Ovary (tissue), 10 donors: ENCODE data around the gene ZNF100. TPM values are rescaled to one million over a fixed set of nuclear protein-coding genes. Genes with fewer than 3 reads are reported as not detected.
"Not testable (repeated sequence)": the region's sequence is repeated elsewhere in the genome, so short reads cannot be mapped to it uniquely, and the experiment has no call there.

Source experiments
- DNase-seq, 5 donors: peaks; one replicate each; pipeline ENCODE4 v3.0.0-alpha.2; 2019 to 2020
- H3K27ac ChIP-seq, 2 donors: fragments of 200-600 bp; one replicate each; pipeline versions ENCODE4 v1.5.1 to v1.8.0; 2019 to 2022
- H3K27me3 ChIP-seq: fragments of 200-600 bp; one replicate; pipeline ENCODE4 v1.8.0; 2022
- H3K36me3 ChIP-seq: fragments of 200-600 bp; sonication (generic); one replicate; pipeline ENCODE4 v1.5.1; 2019
- H3K4me1 ChIP-seq: one replicate; pipeline ENCODE4 v1.8.1; 2013; ENCODE audit warnings: mild to moderate bottlenecking, moderate library complexity; ENCODE audit not compliant: insufficient read depth
- H3K4me3 ChIP-seq: fragments of 200-600 bp; sonication (generic); one replicate; pipeline ENCODE4 v1.5.1; 2017
- H3K9me3 ChIP-seq, 2 donors: fragments of 200-600 bp in 1 of 2; sonication (generic) in 1 of 2; one replicate each; pipeline versions ENCODE4 v1.5.1 to v1.8.1; 2013 to 2019; ENCODE audit warnings: mild to moderate bottlenecking in 1 of 2, moderate library complexity in 1 of 2
- EP300 ChIP-seq: sonication (generic); formaldehyde crosslinking; IDR thresholded peaks from one replicate; pipeline ENCODE4 v1.6.1; 2017; ENCODE audit warnings: antibody characterized with exemption
- POLR2A ChIP-seq: fragments of 450-650 bp; IDR thresholded peaks from one replicate; pipeline ENCODE4 v1.6.1; 2017; ENCODE audit warnings: antibody characterized with exemption, mild to moderate bottlenecking, moderate library complexity
- WGBS, 3 donors: extraction: QIAGEN DNeasy Blood & Tissue Kit in 1 of 3; methylation state at CpG; one replicate each; pipeline versions ENCODE4 v1.1.5 to v1.1.7; 2013 to 2017; 5-methylcytosine and 5-hydroxymethylcytosine counted together
- intact Hi-C, 4 donors: fragments of 100-400 bp; cut with DNase I; formaldehyde crosslinking; loops; one replicate each; pipeline versions ENCODE4 v1.11.0 to v1.15.1; 2022 to 2023
- long read RNA-seq, 3 donors: library from polyadenylated mRNA in 2 of 3; unstranded in 2 of 3; transcript quantifications; one replicate each; pipeline ENCODE4 v2.0.0 and lab custom pipeline, GENCODE V29; 2021 to 2026
- polyA plus RNA-seq, 2 donors: library from polyadenylated mRNA; stranded (reverse); fragments of 200-250 nt in 1 of 2; fragments of 350-450 nt in 1 of 2; fragmentation: Illumina TruSeq in 1 of 2; extraction: RNeasy Lipid Tissue Mini Kit (QIAGEN cat#74804) in 1 of 2; gene quantifications; one replicate each; pipeline ENCODE4 v1.2.3, GENCODE V29; 2013 to 2014
- total RNA-seq, 7 donors: library from RNA; depleted of rRNA in 2 of 7; stranded (reverse); fragments of >200 nt in 2 of 7; fragmentation: NEBNext Ultra II Directional in 3 of 7; extraction: Animal tissue kit (Norgen Biotek cat#: 25700) in 3 of 7; gene quantifications; one replicate each; pipeline versions ENCODE4 v1.1.0 to v1.2.4, GENCODE V29; 2016 to 2023
- TF ChIP-seq, protein P1 (sequence below), 3 donors: fragments of 450-650 bp in 2 of 3; fragments of 200-600 bp in 1 of 3; IDR thresholded peaks; one replicate each; pipeline versions ENCODE4 v1.5.1 to v1.8.0; 2016 to 2022; ENCODE audit warnings: antibody characterized with exemption in 3 of 3, mild to moderate bottlenecking in 1 of 3
- donor health status: DM: no; HTN: no; CAD: no; lungs with moderate emphysema.
- donor health status: DM: no; HTN: no; CAD: no.
- donor health status: Bipolar disorder and iron deficiency.
- donor health status: DM: yes; HTN: yes; CAD: no.
- donor health status: DM: no; HTN: no; CAD: no.
- donor health status: DM: yes; HTN: yes; CAD: no.

Gene ZNF100
- total RNA-seq: 10 to 100 TPM in 5 of 7 donors, 1 to 10 TPM in 2; 4.3 to 23.6 (median 17.5) TPM
- 1 to 10 TPM; 2.8 to 6.4 TPM for polyA plus RNA-seq
- long read RNA-seq, donor 1, full-length matches to known transcripts: 3 of 10 reads
- long read RNA-seq, donor 1, partial matches to known transcripts: 0 of 10 reads
- long read RNA-seq, donor 1, other reads (novel, unspliced or antisense): 7 of 10 reads
- long read RNA-seq, donor 2, full-length matches to known transcripts: 2 of 2 reads
- long read RNA-seq, donor 2, partial matches to known transcripts: 0 of 2 reads
- long read RNA-seq, donor 2, other reads (novel, unspliced or antisense): 0 of 2 reads
- long read RNA-seq, donor 3, full-length matches to known transcripts: 9 of 19 reads
- long read RNA-seq, donor 3, partial matches to known transcripts: 0 of 19 reads
- long read RNA-seq, donor 3, other reads (novel, unspliced or antisense): 10 of 19 reads

DNA sequence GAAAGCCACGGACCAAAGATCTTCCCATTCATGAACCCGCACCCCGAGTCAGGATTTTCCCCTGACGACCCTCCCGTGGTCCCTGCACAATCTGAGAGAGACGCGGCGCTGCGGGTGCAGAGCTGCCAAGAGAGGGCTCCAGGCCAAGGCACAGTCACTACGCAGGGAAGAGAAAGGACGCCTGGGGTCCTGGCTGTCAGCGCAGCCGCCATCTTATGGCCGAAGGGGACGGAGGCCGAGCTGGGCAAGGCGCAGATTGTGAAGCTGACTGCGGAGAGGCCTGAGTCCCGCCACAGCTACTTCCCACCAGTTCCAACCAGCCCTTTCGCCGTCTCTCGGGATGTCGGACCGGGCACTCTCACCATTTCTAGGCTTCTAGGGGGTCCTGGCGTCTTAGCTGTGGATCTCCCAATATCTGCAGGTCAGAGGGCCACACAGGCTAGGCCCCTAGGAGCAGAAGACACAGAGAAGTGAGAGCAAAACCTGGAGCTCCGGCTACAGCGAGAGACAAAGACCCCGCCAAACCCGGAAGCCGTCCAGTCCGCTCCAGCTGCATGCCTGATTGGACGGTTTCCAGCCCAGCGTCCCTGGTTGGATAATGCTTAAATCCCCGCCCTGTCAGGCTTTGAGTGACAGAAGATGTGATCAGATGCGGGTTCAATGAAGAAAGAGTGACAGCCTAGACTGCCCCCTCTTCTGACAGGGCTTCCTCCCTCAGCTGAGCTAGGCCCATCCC is at the start of gene ZNF100:
Gene ZNF100 (minus strand): TSS at position 515 of the 736 bp plus-strand sequence. CDS start 150 bp downstream, at position 365.
- intact Hi-C loops: no loop called here

DNA sequence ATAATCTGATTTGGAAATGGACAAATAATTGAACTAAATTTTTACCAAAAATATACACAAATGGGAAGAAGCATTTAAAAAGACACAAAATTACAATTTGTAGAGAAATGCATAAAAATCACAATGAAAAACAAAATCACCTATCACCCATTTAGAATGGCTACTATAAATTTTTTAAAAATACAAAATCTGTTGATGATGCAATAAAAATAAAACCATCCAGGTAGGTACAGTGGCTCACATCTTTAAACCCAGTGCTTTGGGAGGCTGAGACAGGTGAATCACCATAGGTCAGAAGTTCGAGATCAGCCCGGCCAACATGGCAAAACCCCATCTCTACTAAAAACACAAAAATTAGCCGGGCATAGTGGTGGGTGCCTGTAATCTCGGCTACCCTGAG is 45.1 kb upstream of the ZNF100 start:
- no peak for TF ChIP-seq EP300
- no peak for TF ChIP-seq POLR2A
- TF ChIP-seq, protein P1, sequence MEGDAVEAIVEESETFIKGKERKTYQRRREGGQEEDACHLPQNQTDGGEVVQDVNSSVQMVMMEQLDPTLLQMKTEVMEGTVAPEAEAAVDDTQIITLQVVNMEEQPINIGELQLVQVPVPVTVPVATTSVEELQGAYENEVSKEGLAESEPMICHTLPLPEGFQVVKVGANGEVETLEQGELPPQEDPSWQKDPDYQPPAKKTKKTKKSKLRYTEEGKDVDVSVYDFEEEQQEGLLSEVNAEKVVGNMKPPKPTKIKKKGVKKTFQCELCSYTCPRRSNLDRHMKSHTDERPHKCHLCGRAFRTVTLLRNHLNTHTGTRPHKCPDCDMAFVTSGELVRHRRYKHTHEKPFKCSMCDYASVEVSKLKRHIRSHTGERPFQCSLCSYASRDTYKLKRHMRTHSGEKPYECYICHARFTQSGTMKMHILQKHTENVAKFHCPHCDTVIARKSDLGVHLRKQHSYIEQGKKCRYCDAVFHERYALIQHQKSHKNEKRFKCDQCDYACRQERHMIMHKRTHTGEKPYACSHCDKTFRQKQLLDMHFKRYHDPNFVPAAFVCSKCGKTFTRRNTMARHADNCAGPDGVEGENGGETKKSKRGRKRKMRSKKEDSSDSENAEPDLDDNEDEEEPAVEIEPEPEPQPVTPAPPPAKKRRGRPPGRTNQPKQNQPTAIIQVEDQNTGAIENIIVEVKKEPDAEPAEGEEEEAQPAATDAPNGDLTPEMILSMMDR (IDR thresholded peaks at IDR 0.05): no peak
- DNase-seq: no peak
- peaks cover 7 to 59% of the 10 kb centered on the region in 2 donors for H3K9me3 ChIP-seq
- H3K4me1 ChIP-seq: no peaks in the 10 kb centered on the region
- no peaks in the 10 kb centered on the region for H3K36me3 ChIP-seq
- 95 to 100% (median 96%) methylated on average over 4 of the region's 4 CpGs for WGBS, 3 donors
- H3K27ac ChIP-seq: no peak overlapping the region
- intact Hi-C loops: no loop called here
- no peak overlapping the region for H3K4me3 ChIP-seq
- no peaks in the 10 kb centered on the region for H3K27me3 ChIP-seq

More for the DNA sequence above, at the start of gene ZNF100:
- H3K9me3 ChIP-seq: no peaks in the 10 kb centered on the region
- peak; percentile 37 for TF ChIP-seq POLR2A
- TF ChIP-seq, protein P1 (IDR thresholded peaks at IDR 0.05): no peak
- peak; percentile 89 to 93 (median 91) for DNase-seq
- 0 to 1% (median 0%) methylated on average over 35 of the region's 35 CpGs for WGBS, 3 donors
- peak within 1 kb of the TSS; percentile 73 for H3K4me3 ChIP-seq
- peak within 1 kb of the TSS; percentile 70 to 85 for H3K27ac ChIP-seq
- no peaks in the 10 kb centered on the region for H3K27me3 ChIP-seq
- H3K36me3 ChIP-seq: no peaks in the 10 kb centered on the region
- H3K4me1 ChIP-seq: no peaks in the 10 kb centered on the region

DNA sequence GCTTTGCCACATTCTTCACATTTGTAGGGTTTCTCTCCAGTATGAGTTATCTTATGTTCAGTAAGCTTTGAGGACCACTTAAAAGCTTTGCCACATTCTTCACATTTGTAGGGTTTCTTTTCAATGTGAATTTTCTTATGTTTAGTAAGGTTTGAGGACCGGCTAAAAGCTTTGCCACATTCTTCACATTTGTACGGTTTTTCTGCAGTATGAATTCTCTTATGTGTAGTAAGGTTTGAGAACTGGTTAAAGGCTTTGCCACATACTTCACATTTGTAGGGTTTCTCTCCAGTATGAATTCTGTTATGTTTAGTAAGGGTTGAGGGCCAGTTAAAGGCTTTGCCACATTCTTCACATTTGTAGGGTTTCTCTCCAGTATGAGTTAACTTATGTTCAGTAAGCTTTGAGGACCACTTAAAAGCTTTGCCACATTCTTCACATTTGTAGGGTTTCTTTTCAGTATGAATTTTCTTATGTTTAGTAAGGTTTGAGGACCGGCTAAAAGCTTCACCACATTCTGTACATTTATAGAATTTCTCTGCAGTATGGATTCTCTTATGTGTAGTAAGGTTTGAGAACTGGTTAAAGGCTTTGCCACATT is 41.1 kb upstream of the ZNF100 start:
- H3K36me3 ChIP-seq, intact Hi-C loops, DNase-seq, H3K4me1 ChIP-seq, H3K4me3 ChIP-seq, H3K27me3 ChIP-seq, H3K27ac ChIP-seq: not testable (repeated sequence)
- WGBS, 3 donors: 97 to 99% (median 98%) methylated on average over 3 of the region's 3 CpGs
- H3K9me3 ChIP-seq: peaks cover 7 to 32% of the 10 kb centered on the region in 2 donors

DNA sequence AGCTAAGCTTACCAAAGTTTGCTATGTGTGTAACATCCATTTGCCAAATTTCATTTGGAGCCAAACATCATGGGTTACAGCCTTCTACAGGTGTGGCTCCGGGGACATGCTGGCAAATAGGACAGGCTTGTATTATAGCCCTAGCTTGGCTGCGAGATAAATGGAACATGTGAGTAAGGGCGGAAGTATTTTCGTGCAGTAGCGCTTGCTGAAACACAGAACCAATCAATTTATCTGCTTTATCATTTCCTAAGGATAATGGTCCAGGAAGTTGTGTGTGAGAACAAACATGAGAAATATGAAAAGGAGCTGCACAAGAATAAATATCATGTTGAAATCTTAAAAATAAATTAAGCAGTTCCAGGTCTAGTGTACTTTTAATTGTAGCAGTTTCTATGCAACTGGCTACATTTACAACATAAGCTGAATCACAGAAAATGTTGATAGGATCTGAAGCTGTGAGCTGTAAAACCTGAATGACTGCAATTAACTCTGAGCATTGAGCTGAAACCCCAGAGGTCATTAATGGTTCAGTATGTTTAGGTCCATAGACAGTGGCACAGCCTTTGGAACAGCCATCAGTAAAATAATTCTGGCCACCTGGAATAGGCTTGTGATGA is 22.2 kb upstream of the ZNF100 start:
- Histone ChIP-seq H3K36me3 (no peaks in the 10 kb centered on the region), H3K9me3 (no peaks in the 10 kb centered on the region), H3K27ac (no peak overlapping the region), H3K27me3 (no peaks in the 10 kb centered on the region), H3K4me1 (no peaks in the 10 kb centered on the region), H3K4me3 (no peak overlapping the region)
- 80 to 87% (median 82%) methylated on average over 5 of the region's 5 CpGs for WGBS, 3 donors
- intact Hi-C loops: no loop called here
- no peak for DNase-seq
- TF ChIP-seq POLR2A (no peak), EP300 (no peak)
- TF ChIP-seq, protein P1 (IDR thresholded peaks at IDR 0.05): no peak
